Cerebellar nuclear complex (tissue), 1 donor: ENCODE measurements around the gene KCNJ8.
"Not testable (repeated sequence)": the region's sequence is repeated elsewhere in the genome, so short reads cannot be mapped to it uniquely, and the experiment has no call there.

Experiments used
- DNase-seq, 2 experiments: peaks; one replicate each; lab custom pipeline; 2025; lab: John Stamatoyannopoulos, UW

Gene KCNJ8

GRCh38 chr12:21774358-21775132 lies at the start of gene KCNJ8:
Gene KCNJ8, minus strand, starts transcription at chr12:21774706. Its CDS starts 1,090 bp downstream, at chr12:21773616.
- DNase-seq: no peak

- DNase-seq: no peak
Measured at GRCh38 chr12:21823581-21823980, 49.1 kb upstream of the KCNJ8 start.

DNA sequence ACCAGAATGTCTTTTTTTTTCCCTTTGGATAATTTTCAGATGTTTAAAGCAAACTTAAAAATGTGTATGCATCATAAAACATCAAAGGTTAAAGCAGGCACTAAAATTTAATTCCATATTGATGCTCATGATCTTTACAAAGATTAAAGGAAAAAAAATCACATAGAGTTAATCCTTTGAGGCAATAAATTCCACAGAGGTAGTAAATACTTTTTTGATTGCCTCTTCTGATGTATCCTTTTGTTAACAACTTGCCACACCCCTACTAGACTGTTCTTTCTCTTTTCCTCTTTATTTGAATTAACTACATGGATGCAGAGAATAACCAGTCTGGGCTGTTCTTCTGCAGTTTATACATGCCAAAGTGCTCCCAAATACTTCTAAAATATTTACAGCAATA lies 45.2 kb upstream of the KCNJ8 start:
- DNase-seq: no peak

GRCh38 chr12:21819236-21819635 lies 44.7 kb upstream of the KCNJ8 start:
- no peak for DNase-seq

DNA sequence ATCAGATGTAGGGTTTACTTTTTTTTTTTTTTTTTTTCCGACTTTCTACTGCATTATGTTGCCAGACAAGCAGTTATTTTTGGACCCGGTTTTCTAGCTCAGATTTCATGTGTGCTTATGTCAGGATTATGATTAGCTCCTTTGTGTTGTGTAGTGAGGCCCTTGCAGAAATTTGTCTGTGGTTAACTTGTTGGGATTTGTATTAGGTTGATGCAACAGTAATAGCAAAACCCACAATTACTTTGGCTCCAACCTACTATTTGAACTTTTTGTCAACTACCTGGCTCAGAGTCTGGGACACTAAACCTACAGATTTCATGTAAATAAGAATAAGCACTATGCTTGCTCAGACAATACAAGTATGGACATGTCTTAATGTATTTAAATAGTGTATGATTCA lies 44.1 kb upstream of the KCNJ8 start:
- DNase-seq: no peak

GRCh38 chr12:21815306-21816062 lies 41.0 kb upstream of the KCNJ8 start:
- DNase-seq: no peak

GRCh38 chr12:21814814-21815213 lies 40.3 kb upstream of the KCNJ8 start:
- DNase-seq: no peak

DNA sequence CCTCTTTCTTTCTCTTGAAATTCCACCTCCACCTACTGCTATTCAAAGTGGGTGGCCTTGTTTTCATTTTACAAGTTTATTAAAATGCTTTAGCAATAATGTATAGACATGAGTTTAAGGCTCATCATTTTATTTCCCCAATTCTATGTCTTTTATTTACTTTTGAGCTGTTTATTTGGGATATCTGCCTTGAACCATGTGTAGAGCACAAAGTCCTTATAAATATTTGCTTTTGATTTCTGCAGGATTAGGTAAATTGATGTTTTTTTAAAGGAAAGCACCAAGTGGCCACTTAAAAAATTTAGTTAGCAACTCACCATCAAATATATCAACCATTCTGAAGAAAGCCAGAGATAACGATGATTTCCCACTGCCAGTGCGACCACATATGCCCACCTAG lies 39.8 kb upstream of the KCNJ8 start:
- no peak for DNase-seq

DNA sequence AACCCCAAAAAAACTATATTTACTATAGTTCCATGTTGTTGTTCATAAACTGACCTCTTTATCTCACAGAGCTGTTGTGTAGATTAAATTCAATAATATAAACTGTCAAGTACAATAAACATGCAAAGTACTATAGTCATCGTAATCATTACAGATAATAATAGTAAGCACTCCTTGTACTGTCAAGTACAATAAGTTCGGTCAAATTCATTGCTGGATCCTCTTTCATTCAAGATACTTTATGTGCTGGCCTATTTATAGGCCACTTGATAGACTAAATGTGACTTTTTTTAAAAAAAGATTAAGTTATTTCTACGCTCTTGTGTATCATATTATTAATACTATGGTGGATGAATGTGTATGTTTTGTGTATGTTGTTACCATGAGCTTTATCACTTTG lies 39.2 kb upstream of the KCNJ8 start:
- no peak for DNase-seq

DNA sequence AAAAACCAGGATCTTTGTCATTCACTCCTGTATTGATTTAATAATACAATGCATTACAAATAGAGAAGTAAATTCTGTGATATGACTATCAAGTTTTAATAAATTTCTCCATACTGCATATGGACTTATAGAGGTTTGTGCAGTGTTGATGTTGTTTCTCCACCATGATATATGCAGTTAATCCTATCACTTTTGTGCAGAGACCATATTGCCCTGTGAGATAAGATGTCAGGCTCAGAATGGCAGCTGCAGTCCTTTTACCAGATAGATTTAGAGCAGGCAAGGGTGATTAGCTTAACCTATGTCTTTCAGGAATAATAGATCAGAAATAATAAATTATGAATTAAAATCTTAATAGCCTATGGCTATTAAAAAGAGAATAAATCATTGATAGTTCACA lies 38.6 kb upstream of the KCNJ8 start:
- DNase-seq: no peak

DNA sequence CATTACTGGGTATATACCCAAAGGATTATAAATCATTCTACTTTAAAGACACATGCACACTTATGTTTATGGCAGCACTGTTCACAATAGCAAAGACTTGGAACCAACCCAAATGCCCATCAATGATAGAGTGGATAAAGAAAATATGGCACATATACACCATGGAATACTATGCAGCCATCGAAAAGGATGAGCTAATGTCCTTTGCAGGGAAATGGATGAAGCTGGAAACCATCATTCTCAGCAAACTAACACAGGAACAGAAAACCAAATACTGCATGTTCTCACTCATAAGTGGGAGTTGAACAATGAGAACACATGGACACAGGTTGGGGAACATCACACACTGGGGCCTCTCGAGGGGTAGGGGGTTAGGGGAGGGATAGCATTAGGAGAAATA lies 37.8 kb upstream of the KCNJ8 start:
- DNase-seq: not testable (repeated sequence)

GRCh38 chr12:21809100-21809499 lies 34.6 kb upstream of the KCNJ8 start:
- DNase-seq: no peak

GRCh38 chr12:21806255-21806654 lies 31.7 kb upstream of the KCNJ8 start:
- DNase-seq: no peak

DNA sequence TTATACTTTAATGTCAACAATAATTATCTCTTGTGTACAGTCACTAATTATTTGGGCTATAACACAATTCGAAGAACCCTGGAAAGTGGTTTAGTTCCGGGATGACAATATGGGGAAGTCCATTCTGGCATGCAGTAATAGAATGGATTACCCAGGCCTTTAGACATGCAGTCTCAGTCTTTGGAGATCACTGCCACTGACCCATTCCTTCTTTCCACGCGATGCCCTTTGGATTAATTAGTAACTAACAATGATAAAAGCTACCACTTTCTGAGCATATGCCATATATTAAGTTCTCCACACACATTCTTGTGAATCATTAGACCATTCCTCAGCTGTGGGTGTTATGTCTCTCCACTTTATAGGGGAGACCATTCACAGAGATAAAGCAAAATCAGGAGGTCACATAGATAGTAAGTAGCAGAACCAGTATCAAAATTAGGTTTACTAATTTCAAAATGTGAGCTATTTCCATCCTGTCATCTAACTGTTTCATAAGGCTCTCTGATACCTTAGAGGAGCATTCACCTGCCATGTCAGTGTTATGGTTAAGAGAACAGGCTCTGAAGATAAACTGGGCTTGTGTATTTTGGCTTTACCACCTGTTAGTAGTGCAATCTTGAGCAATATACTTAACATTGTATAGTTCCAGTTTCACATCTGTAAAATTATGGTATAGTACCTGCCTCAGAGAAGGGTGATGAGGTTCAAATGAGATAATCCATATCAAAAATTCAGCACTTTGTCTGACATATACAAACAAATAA lies 27.2 kb upstream of the KCNJ8 start:
- no peak for DNase-seq

- no peak for DNase-seq
Measured at GRCh38 chr12:21800011-21800410, 25.5 kb upstream of the KCNJ8 start.

DNA sequence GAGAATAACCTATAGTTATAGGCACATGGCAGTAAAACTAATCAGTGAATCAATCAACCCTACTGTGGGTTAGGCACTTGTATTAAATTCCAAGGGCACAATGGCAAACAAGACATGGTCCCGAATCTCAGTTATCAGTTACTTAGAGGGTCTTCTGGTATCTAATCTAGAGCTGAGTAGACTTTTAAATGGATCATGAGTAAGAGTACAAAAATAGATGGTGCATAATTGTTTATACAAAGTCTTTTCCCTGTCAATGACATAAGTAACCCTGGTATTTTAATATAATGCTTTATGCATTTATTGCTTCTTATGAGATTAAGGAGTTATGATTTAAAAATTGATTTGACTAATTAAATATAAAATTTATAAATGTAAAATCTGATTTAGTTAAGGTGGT lies 23.0 kb upstream of the KCNJ8 start:
- no peak for DNase-seq

DNA sequence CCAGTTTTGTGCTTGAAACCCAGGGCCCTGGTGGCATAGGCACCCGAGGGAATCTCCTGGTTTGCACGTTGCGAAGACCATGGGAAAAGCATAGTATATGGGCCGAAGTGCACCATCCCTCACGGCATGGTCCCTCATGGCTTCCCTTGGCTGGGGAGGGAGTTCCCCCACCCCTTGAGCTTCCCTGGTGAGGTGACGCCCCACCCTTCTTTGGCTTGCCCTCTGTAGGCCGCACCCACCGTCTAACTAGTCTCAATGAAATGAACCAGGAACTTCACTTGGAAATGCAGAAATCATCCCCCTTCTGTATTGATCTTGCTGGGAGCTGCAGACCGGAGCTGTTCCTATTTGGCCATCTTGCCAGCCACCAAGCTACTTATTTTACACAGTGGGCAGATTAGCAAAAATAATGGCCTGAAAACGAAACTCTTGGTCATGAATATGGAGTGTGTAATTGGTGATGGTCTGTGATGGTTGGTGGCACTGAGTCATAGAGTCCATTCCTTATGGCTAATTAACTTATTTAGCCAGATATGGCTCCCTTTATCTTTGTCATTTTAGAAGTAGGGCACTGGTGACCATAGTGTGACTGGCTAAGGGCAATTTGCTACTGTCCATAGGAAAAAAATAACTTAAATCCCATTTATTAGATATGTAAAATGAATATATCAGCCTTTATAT lies 21.3 kb upstream of the KCNJ8 start:
- no peak for DNase-seq

GRCh38 chr12:21794807-21795595 lies 20.5 kb upstream of the KCNJ8 start:
- not testable (repeated sequence) for DNase-seq

GRCh38 chr12:21789687-21790086 lies 15.2 kb upstream of the KCNJ8 start:
- not testable (repeated sequence) for DNase-seq

- no peak for DNase-seq
Measured at GRCh38 chr12:21788089-21788983, 13.8 kb upstream of the KCNJ8 start.
